OCI-LY1 (cell line): Measurements from ENCODE around the gene SH3RF3.

ENCODE experiments used
- EZH2 ChIP-seq: fragments of 200-600 bp; sonication (generic), shearing (Covaris generic); IDR thresholded peaks from 2 replicates; pipeline ENCODE4 v1.8.0; 2017; ENCODE audit warnings: borderline replicate concordance, mixed run types, mild to moderate bottlenecking, antibody characterized with exemption, low read length, moderate library complexity, mixed read lengths
- TF ChIP-seq, protein P1 (sequence below): fragments of 200-600 bp; sonication (generic), shearing (Covaris generic); IDR thresholded peaks from 2 replicates; pipeline ENCODE4 v1.5.1; 2017; ENCODE audit warnings: mild to moderate bottlenecking, antibody characterized with exemption, low read length, moderate library complexity, mixed read lengths

DNA sequence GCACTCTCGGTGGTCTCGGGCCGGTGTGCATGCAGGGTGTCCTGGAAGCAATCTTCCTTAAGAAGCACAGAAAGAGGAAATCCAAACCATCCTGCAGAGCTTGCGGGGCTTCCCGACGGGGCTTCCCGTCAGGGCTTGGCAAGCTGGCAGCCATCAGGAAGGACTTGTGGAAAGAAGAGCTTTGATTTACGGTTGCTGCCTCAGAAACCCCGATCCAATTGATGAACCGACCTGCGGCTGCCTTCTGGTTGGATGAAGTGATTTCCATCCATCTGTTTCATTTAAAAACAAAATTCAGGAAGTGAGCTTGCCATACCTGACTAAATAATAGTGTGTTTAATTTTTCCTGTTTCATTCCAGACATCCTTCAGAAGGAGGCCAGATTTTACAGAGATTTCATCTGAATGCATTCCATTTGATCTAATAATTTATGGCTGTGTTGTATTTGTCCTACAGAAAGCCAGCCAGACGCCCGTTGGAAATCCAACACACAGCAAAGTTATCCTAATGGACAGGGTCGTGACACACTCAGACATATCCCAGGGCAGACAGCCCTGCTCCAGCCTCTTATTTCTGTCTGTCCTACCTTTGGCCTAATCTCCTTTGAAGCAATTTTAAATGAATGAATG, 343.4 kb downstream of the SH3RF3 start:
- TF ChIP-seq, protein P1, sequence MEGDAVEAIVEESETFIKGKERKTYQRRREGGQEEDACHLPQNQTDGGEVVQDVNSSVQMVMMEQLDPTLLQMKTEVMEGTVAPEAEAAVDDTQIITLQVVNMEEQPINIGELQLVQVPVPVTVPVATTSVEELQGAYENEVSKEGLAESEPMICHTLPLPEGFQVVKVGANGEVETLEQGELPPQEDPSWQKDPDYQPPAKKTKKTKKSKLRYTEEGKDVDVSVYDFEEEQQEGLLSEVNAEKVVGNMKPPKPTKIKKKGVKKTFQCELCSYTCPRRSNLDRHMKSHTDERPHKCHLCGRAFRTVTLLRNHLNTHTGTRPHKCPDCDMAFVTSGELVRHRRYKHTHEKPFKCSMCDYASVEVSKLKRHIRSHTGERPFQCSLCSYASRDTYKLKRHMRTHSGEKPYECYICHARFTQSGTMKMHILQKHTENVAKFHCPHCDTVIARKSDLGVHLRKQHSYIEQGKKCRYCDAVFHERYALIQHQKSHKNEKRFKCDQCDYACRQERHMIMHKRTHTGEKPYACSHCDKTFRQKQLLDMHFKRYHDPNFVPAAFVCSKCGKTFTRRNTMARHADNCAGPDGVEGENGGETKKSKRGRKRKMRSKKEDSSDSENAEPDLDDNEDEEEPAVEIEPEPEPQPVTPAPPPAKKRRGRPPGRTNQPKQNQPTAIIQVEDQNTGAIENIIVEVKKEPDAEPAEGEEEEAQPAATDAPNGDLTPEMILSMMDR: no peak
- TF ChIP-seq EZH2: no peak
